Skeletal muscle satellite cell (primary cell): ENCODE data around the gene APIP. TPM values are rescaled to one million over a fixed set of nuclear protein-coding genes. Genes with fewer than 3 reads are reported as not detected.

Experiments
- H3K27me3 ChIP-seq: 2 replicates; pipeline ENCODE4 v1.7.0; 2013; ENCODE audit warnings: low read length; ENCODE audit not compliant: control insufficient read depth, insufficient read depth
- H3K36me3 ChIP-seq: 2 replicates; pipeline ENCODE4 v1.7.0; 2013; ENCODE audit warnings: mild to moderate bottlenecking, control low read depth, low read length; ENCODE audit not compliant: insufficient read depth
- H3K4me1 ChIP-seq: 2 replicates; pipeline ENCODE4 v1.7.0; 2013; ENCODE audit warnings: low read length; ENCODE audit not compliant: control insufficient read depth, insufficient read depth
- H3K4me2 ChIP-seq: 2 replicates; pipeline ENCODE4 v1.7.0; 2013; ENCODE audit warnings: mild to moderate bottlenecking, low read length
- H3K4me3 ChIP-seq: 2 replicates; pipeline ENCODE4 v1.7.0; 2013; ENCODE audit warnings: low read length
- H3K9ac ChIP-seq: 2 replicates; pipeline ENCODE4 v1.7.0; 2013; ENCODE audit warnings: mild to moderate bottlenecking, low read depth, low read length, moderate library complexity
- H3K9me3 ChIP-seq: replicated peaks from 2 replicates; pipeline ENCODE4 v1.7.0; 2013; ENCODE audit warnings: mild to moderate bottlenecking, control low read depth, low read length
- total RNA-seq: library from RNA; depleted of rRNA; stranded (reverse); fragments of >200 nt; gene quantifications from 2 replicates; pipeline ENCODE4 v1.2.3, GENCODE V29; 2012; rRNA removed

APIP gene
- total RNA-seq = 22.1 and 23.3 TPM in 2 replicates

GRCh38 chr11:34916015-34916842 lies at the start of gene APIP, which contains the start of gene PDHX:
Gene APIP, minus strand, starts transcription at chr11:34916379. Its CDS starts 95 bp downstream, at chr11:34916284.
Gene PDHX, plus strand, starts transcription at chr11:34916618. Its CDS starts 38 bp downstream, at chr11:34916656.
- Histone ChIP-seq H3K4me2 (peak within 1 kb of the TSS; percentile 90), H3K4me1 (peaks cover 16% of the 10 kb centered on the region), H3K27me3 (no peaks in the 10 kb centered on the region), H3K9ac (peak within 1 kb of the TSS; percentile 96), H3K9me3 (no peaks in the 10 kb centered on the region), H3K36me3 (peaks cover 3% of the 10 kb centered on the region), H3K4me3 (peak within 1 kb of the TSS; percentile 93)

- Histone ChIP-seq H3K9ac (no peak overlapping the region), H3K9me3 (no peaks in the 10 kb centered on the region), H3K4me1 (no peaks in the 10 kb centered on the region), H3K4me3 (no peak overlapping the region), H3K4me2 (no peak overlapping the region), H3K36me3 (peaks cover 16% of the 10 kb centered on the region), H3K27me3 (no peaks in the 10 kb centered on the region)
Measured at GRCh38 chr11:34964610-34965331, 48.6 kb upstream of the APIP start.

- Histone ChIP-seq H3K9ac (no peak overlapping the region), H3K4me3 (no peak overlapping the region), H3K36me3 (peaks cover 9% of the 10 kb centered on the region), H3K9me3 (no peaks in the 10 kb centered on the region), H3K4me1 (no peaks in the 10 kb centered on the region), H3K4me2 (no peak overlapping the region), H3K27me3 (no peaks in the 10 kb centered on the region)
Measured at GRCh38 chr11:34963351-34963750, 47.2 kb upstream of the APIP start.

- Histone ChIP-seq H3K27me3 (no peaks in the 10 kb centered on the region), H3K9ac (no peak overlapping the region), H3K4me3 (no peak overlapping the region), H3K4me2 (no peak overlapping the region), H3K36me3 (no peaks in the 10 kb centered on the region), H3K9me3 (no peaks in the 10 kb centered on the region), H3K4me1 (no peaks in the 10 kb centered on the region)
Measured at GRCh38 chr11:34962034-34962433, 45.9 kb upstream of the APIP start.

- Histone ChIP-seq H3K27me3 (no peaks in the 10 kb centered on the region), H3K4me3 (no peak overlapping the region), H3K4me1 (no peaks in the 10 kb centered on the region), H3K9ac (no peak overlapping the region), H3K4me2 (no peak overlapping the region), H3K9me3 (no peaks in the 10 kb centered on the region), H3K36me3 (no peaks in the 10 kb centered on the region)
Measured at GRCh38 chr11:34960277-34960676, 44.1 kb upstream of the APIP start.

GRCh38 chr11:34959770-34960169 lies 43.6 kb upstream of the APIP start:
- no peak overlapping the region for H3K4me3 ChIP-seq
- no peaks in the 10 kb centered on the region for H3K4me1 ChIP-seq
- no peak overlapping the region for H3K4me2 ChIP-seq
- no peaks in the 10 kb centered on the region for H3K27me3 ChIP-seq
- H3K9me3 ChIP-seq = no peaks in the 10 kb centered on the region
- no peaks in the 10 kb centered on the region for H3K36me3 ChIP-seq
- H3K9ac ChIP-seq = no peak overlapping the region

GRCh38 chr11:34957606-34958005 lies 41.4 kb upstream of the APIP start:
- Histone ChIP-seq H3K4me2 (no peak overlapping the region), H3K36me3 (no peaks in the 10 kb centered on the region), H3K9ac (no peak overlapping the region), H3K4me1 (no peaks in the 10 kb centered on the region), H3K4me3 (no peak overlapping the region), H3K9me3 (no peaks in the 10 kb centered on the region), H3K27me3 (no peaks in the 10 kb centered on the region)

GRCh38 chr11:34957206-34957605 lies 41.0 kb upstream of the APIP start:
- Histone ChIP-seq H3K4me2 (no peak overlapping the region), H3K4me1 (no peaks in the 10 kb centered on the region), H3K27me3 (no peaks in the 10 kb centered on the region), H3K36me3 (no peaks in the 10 kb centered on the region), H3K4me3 (no peak overlapping the region), H3K9ac (no peak overlapping the region), H3K9me3 (no peaks in the 10 kb centered on the region)

GRCh38 chr11:34953955-34954354 lies 37.8 kb upstream of the APIP start:
- Histone ChIP-seq H3K36me3 (no peaks in the 10 kb centered on the region), H3K27me3 (no peaks in the 10 kb centered on the region), H3K4me2 (no peak overlapping the region), H3K4me3 (no peak overlapping the region), H3K4me1 (no peaks in the 10 kb centered on the region), H3K9ac (no peak overlapping the region), H3K9me3 (no peaks in the 10 kb centered on the region)

- Histone ChIP-seq H3K9ac (no peak overlapping the region), H3K4me2 (no peak overlapping the region), H3K9me3 (peaks cover 3% of the 10 kb centered on the region), H3K4me1 (no peaks in the 10 kb centered on the region), H3K27me3 (no peaks in the 10 kb centered on the region), H3K36me3 (peaks cover 3% of the 10 kb centered on the region), H3K4me3 (no peak overlapping the region)
Measured at GRCh38 chr11:34948696-34949095, 32.5 kb upstream of the APIP start.

GRCh38 chr11:34944692-34945091 lies 28.5 kb upstream of the APIP start:
- H3K27me3 ChIP-seq = no peaks in the 10 kb centered on the region
- H3K9me3 ChIP-seq = peaks cover 3% of the 10 kb centered on the region
- no peak overlapping the region for H3K4me2 ChIP-seq
- H3K4me1 ChIP-seq = no peaks in the 10 kb centered on the region
- H3K4me3 ChIP-seq = no peak overlapping the region
- H3K36me3 ChIP-seq = peaks cover 3% of the 10 kb centered on the region
- H3K9ac ChIP-seq = no peak overlapping the region
